ENCODE results near the gene PSMD10. TPM values are rescaled to one million over a fixed set of nuclear protein-coding genes. Genes with fewer than 3 reads are reported as not detected.

The PSMD10 gene
- total and polyA plus RNA-seq, 5 experiments from 2014 or later, result 26.1 to 68.5 (median 51.5) TPM

- Mint-ChIP-seq H3K9me3 (no peaks in the 10 kb centered on the region), H3K36me3 (peaks cover 0 to 71% (median 3%) of the 10 kb centered on the region in 3 donors), H3K4me1 (peaks cover 0 to 8% (median 2%) of the 10 kb centered on the region in 4 donors), H3K27me3 (no peaks in the 10 kb centered on the region), H3K27ac (peak overlapping the region in 2 of 10 donors; percentile 19 to 54), H3K4me3 (no peak overlapping the region)
- no peak for ATAC-seq
- DNase-seq, result no peak
- POLR2A ChIA-PET, result no interaction called here
Measured at GRCh38 chrX:108064613-108065012, 26.7 kb downstream of the PSMD10 start.

GRCh38 chrX:108064001-108064400 is 27.3 kb downstream of the PSMD10 start:
- Mint-ChIP-seq H3K9me3 (no peaks in the 10 kb centered on the region), H3K4me1 (peaks cover 0 to 8% (median under 1%) of the 10 kb centered on the region in 4 donors), H3K27me3 (no peaks in the 10 kb centered on the region), H3K27ac (peak overlapping the region in 3 of 10 donors; percentile 12 to 54 (median 48)), H3K36me3 (peaks cover 0 to 73% (median 5%) of the 10 kb centered on the region in 3 donors), H3K4me3 (no peak overlapping the region)
- DNase-seq (no peak), ATAC-seq (no peak)
- POLR2A ChIA-PET, result no interaction called here

DNA sequence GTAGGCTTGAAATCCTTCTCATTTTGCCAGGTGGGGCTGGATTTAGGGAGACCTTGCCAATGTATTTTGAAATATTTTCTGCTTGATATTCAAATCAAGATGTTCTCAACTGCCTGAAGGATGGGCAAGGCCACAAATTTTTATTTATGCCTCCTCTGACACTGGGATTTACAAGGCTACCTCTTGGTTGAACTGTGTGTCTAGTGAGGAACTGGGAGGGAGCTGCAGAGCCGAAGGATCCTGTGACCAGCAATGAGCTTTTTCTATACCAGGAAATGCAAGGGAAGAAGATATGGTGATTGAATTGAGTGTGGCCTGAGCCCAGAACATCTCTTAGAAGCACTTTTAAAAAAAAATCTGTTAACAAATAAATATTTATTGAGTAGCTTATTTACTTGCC is 31.5 kb downstream of the PSMD10 start:
- DNase-seq (no peak), ATAC-seq (no peak)
- peaks cover 0 to 17% (median 1%) of the 10 kb centered on the region in 4 donors for H3K4me1 Mint-ChIP-seq
- no peak overlapping the region for H3K4me3 Mint-ChIP-seq
- no peaks in the 10 kb centered on the region for H3K27me3 Mint-ChIP-seq
- H3K9me3 Mint-ChIP-seq, result no peaks in the 10 kb centered on the region
- peak overlapping the region in 2 of 10 donors; percentile 21 to 49 for H3K27ac Mint-ChIP-seq
- POLR2A ChIA-PET, result no interaction called here
- H3K36me3 Mint-ChIP-seq, result peaks cover 0 to 59% (median 9%) of the 10 kb centered on the region in 3 donors

DNA sequence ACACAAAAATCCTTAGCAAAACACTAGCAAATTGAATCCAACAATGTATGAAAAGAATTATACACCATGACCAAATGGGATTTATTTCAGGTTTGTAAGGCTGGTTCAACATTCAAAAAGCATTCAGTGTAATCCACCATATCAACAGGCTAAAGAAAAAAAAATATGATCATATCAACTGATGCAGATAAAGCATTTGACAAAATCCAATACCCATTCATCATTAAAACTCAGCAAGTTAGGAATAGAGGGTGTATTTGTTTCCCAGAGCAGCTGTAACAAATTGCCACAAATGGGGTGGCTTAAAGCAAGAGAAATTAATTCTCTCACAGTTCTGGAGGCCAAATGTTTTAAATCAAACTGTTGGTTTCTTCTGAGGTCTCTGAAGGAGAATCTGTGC is 35.8 kb downstream of the PSMD10 start:
- no peak for ATAC-seq

DNA sequence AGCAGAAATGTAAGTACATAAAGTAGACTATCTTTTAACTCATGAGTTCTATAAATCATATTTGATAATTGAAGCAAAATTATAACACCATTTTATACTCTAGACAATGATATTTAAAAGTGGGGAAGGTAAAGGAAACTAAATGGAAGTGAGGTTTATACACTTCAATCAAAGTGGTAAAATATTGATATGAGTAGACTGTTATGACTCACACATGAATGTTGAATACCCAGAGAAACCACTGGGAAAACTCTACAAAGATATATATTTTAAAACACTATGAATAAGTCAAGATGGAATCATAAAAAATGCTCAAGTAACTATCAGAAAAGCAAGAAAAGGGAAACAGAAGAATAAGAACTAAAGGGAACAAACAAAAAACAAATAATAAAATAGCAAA is 38.1 kb downstream of the PSMD10 start:
- Mint-ChIP-seq H3K27ac (peak overlapping the region in 1 of 10 donors; percentile 53), H3K36me3 (peaks cover 0 to 6% (median 2%) of the 10 kb centered on the region in 3 donors)
- no peak for ATAC-seq

More for the DNA sequence above, 35.8 kb downstream of the PSMD10 start:
- peaks cover 1 to 20% (median 4%) of the 10 kb centered on the region in 4 donors for H3K4me1 Mint-ChIP-seq
- H3K36me3 Mint-ChIP-seq, result peaks cover 0 to 27% (median 9%) of the 10 kb centered on the region in 3 donors
- DNase-seq, result no peak
- no peaks in the 10 kb centered on the region for H3K9me3 Mint-ChIP-seq
- peak overlapping the region in 2 of 10 donors; percentile 11 to 71 for H3K27ac Mint-ChIP-seq
- POLR2A ChIA-PET, result no interaction called here
- H3K4me3 Mint-ChIP-seq, result no peak overlapping the region
- no peaks in the 10 kb centered on the region for H3K27me3 Mint-ChIP-seq

GRCh38 chrX:108049649-108050048 is 41.7 kb downstream of the PSMD10 start:
- Mint-ChIP-seq H3K9me3 (no peaks in the 10 kb centered on the region), H3K27me3 (no peaks in the 10 kb centered on the region), H3K36me3 (peaks cover 0 to 2% (median 0%) of the 10 kb centered on the region in 3 donors), H3K4me3 (no peak overlapping the region), H3K4me1 (peaks cover 4 to 8% (median 6%) of the 10 kb centered on the region in 4 donors), H3K27ac (no peak overlapping the region)
- no peak for ATAC-seq
- no peak for DNase-seq
- POLR2A ChIA-PET, result no interaction called here

More for the DNA sequence above, 38.1 kb downstream of the PSMD10 start:
- Mint-ChIP-seq H3K4me1 (peaks cover 0 to 8% (median 6%) of the 10 kb centered on the region in 4 donors), H3K27me3 (no peaks in the 10 kb centered on the region), H3K4me3 (no peak overlapping the region), H3K9me3 (no peaks in the 10 kb centered on the region)
- no peak for DNase-seq
- POLR2A ChIA-PET, result no interaction called here

DNA sequence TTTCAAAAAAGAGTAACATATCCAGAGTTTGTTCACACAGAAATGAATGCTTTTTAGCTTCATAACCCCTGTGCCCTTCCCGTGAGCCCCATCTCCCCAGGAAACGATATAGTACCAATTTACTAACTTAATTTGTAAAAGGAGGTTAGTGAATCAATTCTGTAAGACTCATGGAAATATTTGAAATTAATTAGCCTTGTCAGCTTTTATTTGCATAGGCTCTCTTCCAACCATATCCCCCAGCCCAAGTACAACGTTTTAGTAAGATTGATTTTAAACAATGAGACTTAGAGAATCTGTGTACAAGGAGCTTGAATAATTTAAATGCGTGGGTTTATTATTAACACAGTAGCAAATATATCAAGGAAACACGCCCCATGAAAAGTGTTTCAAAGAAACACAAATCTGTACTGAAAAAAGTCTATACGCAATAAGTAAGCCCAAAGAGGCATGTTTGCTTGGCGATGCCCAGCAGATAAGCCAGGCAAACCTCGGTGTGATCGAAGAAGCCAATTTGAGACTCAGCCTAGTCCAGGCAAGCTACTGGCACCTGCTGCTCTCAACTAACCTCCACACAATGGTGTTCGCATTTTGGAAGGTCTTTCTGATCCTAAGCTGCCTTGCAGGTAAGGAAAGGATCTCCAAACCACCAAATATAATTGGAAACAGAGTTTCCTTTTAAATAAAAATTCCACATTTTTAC is 46.6 kb downstream of the PSMD10 start, which contains the start of gene VSIG1:
VSIG1 (plus strand) TSS at position 512 of the 703 bp plus-strand sequence; CDS start at position 578, 66 bp downstream.
- peak within 1 kb of the TSS in 3 of 10 donors; percentile 29 to 68 (median 29) for H3K27ac Mint-ChIP-seq
- DNase-seq, result no peak
- peaks cover 0 to 9% (median 0%) of the 10 kb centered on the region in 3 donors for H3K36me3 Mint-ChIP-seq
- peaks cover 0 to 25% (median 19%) of the 10 kb centered on the region in 4 donors for H3K4me1 Mint-ChIP-seq
- no peaks in the 10 kb centered on the region for H3K27me3 Mint-ChIP-seq
- no peaks in the 10 kb centered on the region for H3K9me3 Mint-ChIP-seq
- ATAC-seq, result no peak
- POLR2A ChIA-PET, result no interaction called here
- no peak within 1 kb of the TSS for H3K4me3 Mint-ChIP-seq

GRCh38 chrX:108036298-108036973 is 54.9 kb downstream of the PSMD10 start:
- no peak overlapping the region for H3K4me3 Mint-ChIP-seq
- H3K27ac Mint-ChIP-seq, result peak overlapping the region in 1 of 10 donors; percentile 34
- H3K9me3 Mint-ChIP-seq, result no peaks in the 10 kb centered on the region
- ATAC-seq (no peak), DNase-seq (no peak)
- H3K27me3 Mint-ChIP-seq, result peaks cover 0 to 2% (median 0%) of the 10 kb centered on the region in 5 donors
- H3K36me3 Mint-ChIP-seq, result peaks cover 0 to 14% (median 3%) of the 10 kb centered on the region in 3 donors
- peaks cover 17 to 61% (median 41%) of the 10 kb centered on the region in 4 donors for H3K4me1 Mint-ChIP-seq
- POLR2A ChIA-PET, result no interaction called here

- Mint-ChIP-seq H3K27me3 (peaks cover 0 to 2% (median 0%) of the 10 kb centered on the region in 5 donors), H3K4me1 (peaks cover 24 to 74% (median 50%) of the 10 kb centered on the region in 4 donors), H3K36me3 (peaks cover 0 to 18% (median 3%) of the 10 kb centered on the region in 3 donors), H3K27ac (peak overlapping the region in 1 of 10 donors; percentile 2), H3K4me3 (no peak overlapping the region), H3K9me3 (no peaks in the 10 kb centered on the region)
- ATAC-seq (no peak), DNase-seq (no peak)
- POLR2A ChIA-PET, result no interaction called here
Measured at GRCh38 chrX:108034725-108035124, 56.6 kb downstream of the PSMD10 start.

Other genes with a start within 250 kb of the PSMD10 start
- gene TEX13B, start 109.2 kb downstream of the PSMD10 start, total RNA-seq, result not detected
- not detected for gene TEX13B, start 109.2 kb downstream of the PSMD10 start, polyA plus RNA-seq
- gene VSIG1, start 46.5 kb downstream of the PSMD10 start, total RNA-seq, result 10 to 100 TPM; 37.3 to 39.5 TPM
- 10 to 100 TPM in 1 of 3 donors, 1 to 10 TPM in 2; 8.4 to 13.1 (median 9.8) TPM for gene VSIG1, start 46.5 kb downstream of the PSMD10 start, polyA plus RNA-seq
- gene ATG4A, start 236 bp upstream of the PSMD10 start, total RNA-seq, result 1 to 10 TPM; 7.6 to 8.3 TPM
- gene ATG4A, start 236 bp upstream of the PSMD10 start, polyA plus RNA-seq, result 10 to 100 TPM; 19.4 to 22.1 (median 21.1) TPM